WTC11 (cell line): ENCODE results near the gene PROK2.

Experiments used
- CREB1 ChIP-seq: sonication (generic); formaldehyde crosslinking; IDR thresholded peaks from 2 replicates; pipeline ENCODE4 v1.8.0; 2023; ENCODE audit warnings: mild to moderate bottlenecking, missing genetic modification reagents
- CREM ChIP-seq: sonication (generic); formaldehyde crosslinking; IDR thresholded peaks from 2 replicates; pipeline ENCODE4 v1.8.1; 2022; ENCODE audit warnings: mild to moderate bottlenecking, missing genetic modification reagents, moderate library complexity
- ETV6 ChIP-seq: sonication (generic); formaldehyde crosslinking; IDR thresholded peaks from 2 replicates; pipeline ENCODE4 v1.8.1; 2022; ENCODE audit warnings: mild to moderate bottlenecking, missing genetic modification reagents
- IRF2 ChIP-seq: sonication (generic); formaldehyde crosslinking; IDR thresholded peaks from 2 replicates; pipeline ENCODE4 v1.8.0; 2022; ENCODE audit warnings: low read depth, missing genetic modification reagents, borderline replicate concordance
- MYBL2 ChIP-seq: sonication (generic); formaldehyde crosslinking; IDR thresholded peaks from 2 replicates; pipeline ENCODE4 v1.8.1; 2023; ENCODE audit warnings: mild to moderate bottlenecking, moderate library complexity, missing genetic modification reagents
- NFE2L1 ChIP-seq: sonication (generic); formaldehyde crosslinking; IDR thresholded peaks from 2 replicates; pipeline ENCODE4 v1.8.1; 2023; ENCODE audit warnings: missing genetic modification reagents
- SMAD3 ChIP-seq: sonication (generic); formaldehyde crosslinking; IDR thresholded peaks from 2 replicates; pipeline ENCODE4 v1.8.0; 2022; ENCODE audit warnings: missing genetic modification reagents, mild to moderate bottlenecking, borderline replicate concordance
- SP1 ChIP-seq: sonication (generic); formaldehyde crosslinking; conservative IDR thresholded peaks from 2 replicates; pipeline ENCODE4 v1.8.1; 2022; ENCODE audit warnings: missing genetic modification reagents
- TEAD1 ChIP-seq: sonication (generic); formaldehyde crosslinking; IDR thresholded peaks from 2 replicates; pipeline ENCODE4 v1.8.0; 2022; ENCODE audit warnings: mild to moderate bottlenecking, missing genetic modification reagents
- ZNF232 ChIP-seq: sonication (generic); formaldehyde crosslinking; IDR thresholded peaks from 2 replicates; pipeline ENCODE4 v1.8.0; 2022; ENCODE audit warnings: mild to moderate bottlenecking, missing genetic modification reagents
- TF ChIP-seq, protein P1 (sequence below): sonication (generic); formaldehyde crosslinking; IDR thresholded peaks from 2 replicates; pipeline ENCODE4 v1.8.0; 2022; ENCODE audit warnings: mild to moderate bottlenecking, missing genetic modification reagents
- TF ChIP-seq, protein P2 (sequence below): fragments of 200-600 bp; IDR thresholded peaks from 2 replicates; pipeline ENCODE4 v1.8.0; 2022; ENCODE audit warnings: antibody characterized with exemption
- TF ChIP-seq, protein P3 (sequence below): sonication (generic); formaldehyde crosslinking; IDR thresholded peaks from 2 replicates; pipeline ENCODE4 v1.8.1; 2022; ENCODE audit warnings: low read depth, mild to moderate bottlenecking, moderate library complexity, missing genetic modification reagents, borderline replicate concordance

DNA sequence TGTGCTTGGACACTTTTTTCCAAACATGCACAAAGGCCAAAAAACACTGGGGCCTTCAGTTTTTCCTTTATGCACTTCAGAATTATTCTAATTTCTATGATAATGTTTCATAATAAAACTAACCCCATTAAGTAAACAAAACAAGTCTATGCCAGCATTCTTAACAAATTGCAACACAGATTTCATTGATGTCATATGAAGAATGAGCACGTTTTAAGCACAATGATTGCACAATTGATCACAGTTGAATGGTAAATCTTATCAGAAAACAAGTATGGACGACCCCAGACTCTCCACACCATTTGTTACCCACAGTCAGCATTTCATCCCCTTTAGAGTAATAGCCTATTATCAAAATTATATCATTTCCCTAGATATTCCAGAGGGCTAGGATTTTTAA is 46.7 kb upstream of the PROK2 start:
- TF ChIP-seq SMAD3 (CRISPR knock-in tag) (no peak), ZNF232 (CRISPR knock-in tag) (no peak), IRF2 (CRISPR knock-in tag) (no peak), CREB1 (CRISPR knock-in tag) (no peak), CREM (CRISPR knock-in tag) (no peak), TEAD1 (no peak), SP1 (no peak), ETV6 (CRISPR knock-in tag) (no peak), MYBL2 (CRISPR knock-in tag) (no peak), NFE2L1 (CRISPR knock-in tag) (no peak)
- TF ChIP-seq, protein P1, sequence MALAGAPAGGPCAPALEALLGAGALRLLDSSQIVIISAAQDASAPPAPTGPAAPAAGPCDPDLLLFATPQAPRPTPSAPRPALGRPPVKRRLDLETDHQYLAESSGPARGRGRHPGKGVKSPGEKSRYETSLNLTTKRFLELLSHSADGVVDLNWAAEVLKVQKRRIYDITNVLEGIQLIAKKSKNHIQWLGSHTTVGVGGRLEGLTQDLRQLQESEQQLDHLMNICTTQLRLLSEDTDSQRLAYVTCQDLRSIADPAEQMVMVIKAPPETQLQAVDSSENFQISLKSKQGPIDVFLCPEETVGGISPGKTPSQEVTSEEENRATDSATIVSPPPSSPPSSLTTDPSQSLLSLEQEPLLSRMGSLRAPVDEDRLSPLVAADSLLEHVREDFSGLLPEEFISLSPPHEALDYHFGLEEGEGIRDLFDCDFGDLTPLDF (CRISPR knock-in tag), result no peak
- TF ChIP-seq, protein P2, sequence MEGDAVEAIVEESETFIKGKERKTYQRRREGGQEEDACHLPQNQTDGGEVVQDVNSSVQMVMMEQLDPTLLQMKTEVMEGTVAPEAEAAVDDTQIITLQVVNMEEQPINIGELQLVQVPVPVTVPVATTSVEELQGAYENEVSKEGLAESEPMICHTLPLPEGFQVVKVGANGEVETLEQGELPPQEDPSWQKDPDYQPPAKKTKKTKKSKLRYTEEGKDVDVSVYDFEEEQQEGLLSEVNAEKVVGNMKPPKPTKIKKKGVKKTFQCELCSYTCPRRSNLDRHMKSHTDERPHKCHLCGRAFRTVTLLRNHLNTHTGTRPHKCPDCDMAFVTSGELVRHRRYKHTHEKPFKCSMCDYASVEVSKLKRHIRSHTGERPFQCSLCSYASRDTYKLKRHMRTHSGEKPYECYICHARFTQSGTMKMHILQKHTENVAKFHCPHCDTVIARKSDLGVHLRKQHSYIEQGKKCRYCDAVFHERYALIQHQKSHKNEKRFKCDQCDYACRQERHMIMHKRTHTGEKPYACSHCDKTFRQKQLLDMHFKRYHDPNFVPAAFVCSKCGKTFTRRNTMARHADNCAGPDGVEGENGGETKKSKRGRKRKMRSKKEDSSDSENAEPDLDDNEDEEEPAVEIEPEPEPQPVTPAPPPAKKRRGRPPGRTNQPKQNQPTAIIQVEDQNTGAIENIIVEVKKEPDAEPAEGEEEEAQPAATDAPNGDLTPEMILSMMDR, result no peak
- TF ChIP-seq, protein P3, sequence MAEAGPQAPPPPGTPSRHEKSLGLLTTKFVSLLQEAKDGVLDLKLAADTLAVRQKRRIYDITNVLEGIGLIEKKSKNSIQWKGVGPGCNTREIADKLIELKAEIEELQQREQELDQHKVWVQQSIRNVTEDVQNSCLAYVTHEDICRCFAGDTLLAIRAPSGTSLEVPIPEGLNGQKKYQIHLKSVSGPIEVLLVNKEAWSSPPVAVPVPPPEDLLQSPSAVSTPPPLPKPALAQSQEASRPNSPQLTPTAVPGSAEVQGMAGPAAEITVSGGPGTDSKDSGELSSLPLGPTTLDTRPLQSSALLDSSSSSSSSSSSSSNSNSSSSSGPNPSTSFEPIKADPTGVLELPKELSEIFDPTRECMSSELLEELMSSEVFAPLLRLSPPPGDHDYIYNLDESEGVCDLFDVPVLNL (CRISPR knock-in tag), result no peak
